Measurements from ENCODE around the gene TMPRSS11A.

The TMPRSS11A gene

DNA sequence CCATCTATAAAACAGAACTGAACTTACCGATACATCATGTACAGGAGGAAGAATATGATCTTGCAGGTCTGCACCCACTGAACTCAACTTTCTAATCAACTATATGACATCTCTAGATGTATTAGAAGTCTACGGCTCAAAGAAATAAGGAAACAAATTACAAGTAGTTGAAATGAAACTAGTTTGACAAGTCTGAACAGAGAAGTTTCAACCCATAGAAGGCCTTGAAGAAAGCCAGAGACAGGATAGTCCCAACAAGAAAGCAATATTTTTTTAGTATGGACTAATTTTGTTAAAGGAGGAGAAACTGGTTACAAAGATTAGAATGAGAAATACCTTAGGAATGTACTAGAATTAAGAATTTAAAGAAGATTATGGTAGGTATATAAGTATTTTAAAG, at the start of gene TMPRSS11A:
Gene TMPRSS11A (minus strand): TSS at position 138 of the 400 bp plus-strand sequence. CDS start 100 bp downstream, at position 38.
- no peak for DNase-seq
- no peak for ATAC-seq (ENCODE audit: insufficient read depth, low read depth)
- no peaks in the 10 kb centered on the region for H3K79me2 ChIP-seq (ENCODE audit: insufficient read depth, low read length)
- H3K9me3 ChIP-seq (ENCODE audit: insufficient read depth, low read length, severe bottlenecking) = no peaks in the 10 kb centered on the region
- no peak within 1 kb of the TSS for H3K9ac ChIP-seq (ENCODE audit: low read depth, low read length)
- no peak within 1 kb of the TSS for H3K4me3 ChIP-seq (ENCODE audit: low read depth in 1 of 2, low read length in 2 of 2)
- H3K4me1 ChIP-seq (ENCODE audit: insufficient read depth, low read length) = no peaks in the 10 kb centered on the region
- no peak within 1 kb of the TSS for H3K27ac ChIP-seq (ENCODE audit: low read length)
- H4K20me1 ChIP-seq (ENCODE audit: insufficient read depth, low read length) = no peaks in the 10 kb centered on the region
- H2AFZ ChIP-seq (ENCODE audit: low read depth, low read length) = no peak within 1 kb of the TSS
- no peaks in the 10 kb centered on the region for H3K36me3 ChIP-seq (ENCODE audit: insufficient read depth, low read length)
- no peaks in the 10 kb centered on the region for H3K27me3 ChIP-seq (ENCODE audit: insufficient read depth, low read length, poor library complexity)
- no peak for TF ChIP-seq EZH2 (IDR thresholded peaks at IDR 0.05; ENCODE audit: borderline replicate concordance, low read depth, low read length, severe bottlenecking)
- TF ChIP-seq, protein P1, sequence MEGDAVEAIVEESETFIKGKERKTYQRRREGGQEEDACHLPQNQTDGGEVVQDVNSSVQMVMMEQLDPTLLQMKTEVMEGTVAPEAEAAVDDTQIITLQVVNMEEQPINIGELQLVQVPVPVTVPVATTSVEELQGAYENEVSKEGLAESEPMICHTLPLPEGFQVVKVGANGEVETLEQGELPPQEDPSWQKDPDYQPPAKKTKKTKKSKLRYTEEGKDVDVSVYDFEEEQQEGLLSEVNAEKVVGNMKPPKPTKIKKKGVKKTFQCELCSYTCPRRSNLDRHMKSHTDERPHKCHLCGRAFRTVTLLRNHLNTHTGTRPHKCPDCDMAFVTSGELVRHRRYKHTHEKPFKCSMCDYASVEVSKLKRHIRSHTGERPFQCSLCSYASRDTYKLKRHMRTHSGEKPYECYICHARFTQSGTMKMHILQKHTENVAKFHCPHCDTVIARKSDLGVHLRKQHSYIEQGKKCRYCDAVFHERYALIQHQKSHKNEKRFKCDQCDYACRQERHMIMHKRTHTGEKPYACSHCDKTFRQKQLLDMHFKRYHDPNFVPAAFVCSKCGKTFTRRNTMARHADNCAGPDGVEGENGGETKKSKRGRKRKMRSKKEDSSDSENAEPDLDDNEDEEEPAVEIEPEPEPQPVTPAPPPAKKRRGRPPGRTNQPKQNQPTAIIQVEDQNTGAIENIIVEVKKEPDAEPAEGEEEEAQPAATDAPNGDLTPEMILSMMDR (IDR thresholded peaks at IDR 0.05; ENCODE audit: borderline replicate concordance, extremely low read depth, low read length, poor library complexity, severe bottlenecking) = no peak
- H3K4me2 ChIP-seq (ENCODE audit: insufficient read depth, low read length) = no peak within 1 kb of the TSS

DNA sequence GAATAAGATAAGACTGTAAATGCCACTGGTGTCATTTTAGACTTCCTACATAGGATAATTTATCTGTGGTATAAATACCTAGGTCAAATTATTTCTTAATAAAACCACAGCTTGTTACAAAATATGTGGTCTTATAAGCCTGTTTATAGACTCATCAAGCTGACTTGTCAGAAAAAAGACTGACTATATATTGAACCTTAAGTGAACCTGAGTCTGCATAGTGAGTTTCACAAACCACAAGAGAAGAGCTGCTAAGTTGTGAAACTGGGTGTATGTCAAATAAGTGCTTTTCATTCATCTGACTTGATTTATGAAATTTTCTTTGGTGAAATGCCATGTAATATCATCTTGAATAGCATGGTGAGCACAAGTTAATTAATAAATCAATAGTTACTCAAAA, 48.4 kb upstream of the TMPRSS11A start:
- Histone ChIP-seq H3K4me3 (ENCODE audit: low read depth in 1 of 2, low read length in 2 of 2) (no peak overlapping the region), H3K36me3 (ENCODE audit: insufficient read depth, low read length) (no peaks in the 10 kb centered on the region), H3K79me2 (ENCODE audit: insufficient read depth, low read length) (no peaks in the 10 kb centered on the region), H3K4me2 (ENCODE audit: insufficient read depth, low read length) (no peak overlapping the region), H3K9me3 (ENCODE audit: insufficient read depth, low read length, severe bottlenecking) (no peaks in the 10 kb centered on the region), H3K27me3 (ENCODE audit: insufficient read depth, low read length, poor library complexity) (no peaks in the 10 kb centered on the region), H4K20me1 (ENCODE audit: insufficient read depth, low read length) (no peaks in the 10 kb centered on the region), H3K27ac (ENCODE audit: low read length) (no peak overlapping the region), H3K9ac (ENCODE audit: low read depth, low read length) (no peak overlapping the region), H3K4me1 (ENCODE audit: insufficient read depth, low read length) (no peaks in the 10 kb centered on the region), H2AFZ (ENCODE audit: low read depth, low read length) (no peak overlapping the region)
- TF ChIP-seq, protein P1 (IDR thresholded peaks at IDR 0.05; ENCODE audit: borderline replicate concordance, extremely low read depth, low read length, poor library complexity, severe bottlenecking) = no peak
- no peak for TF ChIP-seq EZH2 (IDR thresholded peaks at IDR 0.05; ENCODE audit: borderline replicate concordance, low read depth, low read length, severe bottlenecking)
- ATAC-seq (ENCODE audit: insufficient read depth, low read depth) = no peak
- no peak for DNase-seq

GRCh38 chr4:68002906-68003305, 39.6 kb upstream of the TMPRSS11A start:
- H3K36me3 ChIP-seq (ENCODE audit: insufficient read depth, low read length) = no peaks in the 10 kb centered on the region
- no peaks in the 10 kb centered on the region for H3K79me2 ChIP-seq (ENCODE audit: insufficient read depth, low read length)
- H2AFZ ChIP-seq (ENCODE audit: low read depth, low read length) = no peak overlapping the region
- H3K4me1 ChIP-seq (ENCODE audit: insufficient read depth, low read length) = no peaks in the 10 kb centered on the region
- no peaks in the 10 kb centered on the region for H4K20me1 ChIP-seq (ENCODE audit: insufficient read depth, low read length)
- ATAC-seq (ENCODE audit: insufficient read depth, low read depth) = no peak
- H3K4me3 ChIP-seq (ENCODE audit: low read depth in 1 of 2, low read length in 2 of 2) = no peak overlapping the region
- H3K27ac ChIP-seq (ENCODE audit: low read length) = no peak overlapping the region
- H3K9ac ChIP-seq (ENCODE audit: low read depth, low read length) = no peak overlapping the region
- TF ChIP-seq, protein P1 (IDR thresholded peaks at IDR 0.05; ENCODE audit: borderline replicate concordance, extremely low read depth, low read length, poor library complexity, severe bottlenecking) = no peak
- TF ChIP-seq EZH2 (IDR thresholded peaks at IDR 0.05; ENCODE audit: borderline replicate concordance, low read depth, low read length, severe bottlenecking) = no peak
- DNase-seq = no peak
- H3K4me2 ChIP-seq (ENCODE audit: insufficient read depth, low read length) = no peak overlapping the region
- no peaks in the 10 kb centered on the region for H3K27me3 ChIP-seq (ENCODE audit: insufficient read depth, low read length, poor library complexity)
- no peaks in the 10 kb centered on the region for H3K9me3 ChIP-seq (ENCODE audit: insufficient read depth, low read length, severe bottlenecking)

DNA sequence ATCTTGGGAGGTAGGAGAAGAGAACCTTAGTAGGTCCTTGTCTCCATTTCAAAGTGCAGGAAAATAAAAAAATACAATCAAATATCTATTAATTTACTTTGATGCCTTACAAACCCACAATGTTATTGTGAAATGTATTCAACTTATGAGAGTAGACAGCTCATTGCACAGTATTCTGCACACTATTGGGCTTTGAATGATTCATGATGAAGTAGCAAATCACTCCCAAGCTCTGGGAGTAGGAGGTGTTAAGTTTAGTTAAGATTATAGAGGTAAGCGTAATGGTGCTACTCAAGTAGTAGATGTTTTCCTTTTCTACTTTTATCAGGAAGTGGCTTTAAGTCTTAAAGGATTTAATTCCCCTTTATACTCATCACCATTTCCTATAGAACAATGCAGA, 32.8 kb upstream of the TMPRSS11A start:
- no peak for DNase-seq

More for the DNA sequence above, 32.8 kb upstream of the TMPRSS11A start:
- Histone ChIP-seq H3K4me3 (ENCODE audit: low read depth in 1 of 2, low read length in 2 of 2) (no peak overlapping the region), H3K36me3 (ENCODE audit: insufficient read depth, low read length) (no peaks in the 10 kb centered on the region), H4K20me1 (ENCODE audit: insufficient read depth, low read length) (no peaks in the 10 kb centered on the region), H3K27me3 (ENCODE audit: insufficient read depth, low read length, poor library complexity) (no peaks in the 10 kb centered on the region), H3K9me3 (ENCODE audit: insufficient read depth, low read length, severe bottlenecking) (no peaks in the 10 kb centered on the region), H3K79me2 (ENCODE audit: insufficient read depth, low read length) (no peaks in the 10 kb centered on the region), H3K27ac (ENCODE audit: low read length) (no peak overlapping the region), H3K9ac (ENCODE audit: low read depth, low read length) (no peak overlapping the region), H3K4me1 (ENCODE audit: insufficient read depth, low read length) (peaks cover 4% of the 10 kb centered on the region; the same call in 1 of the 2 replicates), H2AFZ (ENCODE audit: low read depth, low read length) (no peak overlapping the region), H3K4me2 (ENCODE audit: insufficient read depth, low read length) (no peak overlapping the region)
- ATAC-seq (ENCODE audit: insufficient read depth, low read depth) = no peak
- TF ChIP-seq EZH2 (IDR thresholded peaks at IDR 0.05; ENCODE audit: borderline replicate concordance, low read depth, low read length, severe bottlenecking) = no peak
- TF ChIP-seq, protein P1 (IDR thresholded peaks at IDR 0.05; ENCODE audit: borderline replicate concordance, extremely low read depth, low read length, poor library complexity, severe bottlenecking) = no peak

Data from DND-41 (cell line).